Measurements from ENCODE around the gene COQ2. TPM values are rescaled to one million over a fixed set of nuclear protein-coding genes. Genes with fewer than 3 reads are reported as not detected.
"Not testable (repeated sequence)": the region's sequence is repeated elsewhere in the genome, so short reads cannot be mapped to it uniquely, and the experiment has no call there.

COQ2 gene
- total and polyA plus RNA-seq, 5 donors, result 12.1 to 17.5 (median 14.5) TPM

- H3K4me1 ChIP-seq (ENCODE audit: control insufficient read depth, insufficient read depth, low read length), result no peaks in the 10 kb centered on the region
- 91% methylated on average over 5 of the region's 5 CpGs for WGBS
- intact Hi-C loops (cut with DNase I), result no loop called here
- DNase-seq, result no peak
- no peaks in the 10 kb centered on the region for H3K9me3 ChIP-seq (ENCODE audit: control insufficient read depth, low read length)
- ATAC-seq, result peak; percentile 22 to 48
- H3K27ac ChIP-seq (ENCODE audit: low read length), result no peak overlapping the region
- no peak overlapping the region for H3K4me3 ChIP-seq (ENCODE audit: low read length)
- H3K27me3 ChIP-seq (ENCODE audit: control insufficient read depth, insufficient read depth), result no peaks in the 10 kb centered on the region
Measured at GRCh38 chr4:83248486-83248885, 36.1 kb downstream of the COQ2 start.

- H3K4me3 ChIP-seq (ENCODE audit: low read length), result no peak overlapping the region
- DNase-seq (no peak), ATAC-seq (peak; percentile 20 to 33)
- no peaks in the 10 kb centered on the region for H3K9me3 ChIP-seq (ENCODE audit: control insufficient read depth, low read length)
- WGBS, result 92% methylated on average over 12 of the region's 12 CpGs
- H3K4me1 ChIP-seq (ENCODE audit: control insufficient read depth, insufficient read depth, low read length), result no peaks in the 10 kb centered on the region
- intact Hi-C loops (cut with DNase I), result no loop called here
- H3K27me3 ChIP-seq (ENCODE audit: control insufficient read depth, insufficient read depth), result no peaks in the 10 kb centered on the region
- H3K27ac ChIP-seq (ENCODE audit: low read length), result no peak overlapping the region
Measured at GRCh38 chr4:83247415-83248357, 36.9 kb downstream of the COQ2 start.

GRCh38 chr4:83241132-83241531, 43.5 kb downstream of the COQ2 start:
- no peaks in the 10 kb centered on the region for H3K27me3 ChIP-seq (ENCODE audit: control insufficient read depth, insufficient read depth)
- intact Hi-C loops (cut with DNase I), result no loop called here
- H3K4me3 ChIP-seq (ENCODE audit: low read length), result no peak overlapping the region
- no peak for ATAC-seq
- H3K4me1 ChIP-seq (ENCODE audit: control insufficient read depth, insufficient read depth, low read length), result no peaks in the 10 kb centered on the region
- no peak overlapping the region for H3K27ac ChIP-seq (ENCODE audit: low read length)
- DNase-seq, result no peak
- H3K9me3 ChIP-seq (ENCODE audit: control insufficient read depth, low read length), result no peaks in the 10 kb centered on the region
- WGBS, result 90% methylated on average over 1 of the region's 1 CpG

GRCh38 chr4:83240379-83240875, 44.2 kb downstream of the COQ2 start:
- H3K27ac ChIP-seq (ENCODE audit: low read length), result no peak overlapping the region
- ATAC-seq (no peak), DNase-seq (no peak)
- no peaks in the 10 kb centered on the region for H3K4me1 ChIP-seq (ENCODE audit: control insufficient read depth, insufficient read depth, low read length)
- no peaks in the 10 kb centered on the region for H3K9me3 ChIP-seq (ENCODE audit: control insufficient read depth, low read length)
- intact Hi-C loops (cut with DNase I), result no loop called here
- no peaks in the 10 kb centered on the region for H3K27me3 ChIP-seq (ENCODE audit: control insufficient read depth, insufficient read depth)
- H3K4me3 ChIP-seq (ENCODE audit: low read length), result no peak overlapping the region
- 79% methylated on average over 4 of the region's 4 CpGs for WGBS

- DNase-seq (no peak), ATAC-seq (no peak)
- no peaks in the 10 kb centered on the region for H3K27me3 ChIP-seq (ENCODE audit: control insufficient read depth, insufficient read depth)
- no peak overlapping the region for H3K4me3 ChIP-seq (ENCODE audit: low read length)
- intact Hi-C loops (cut with DNase I), result no loop called here
- WGBS, result 78% methylated on average over 4 of the region's 4 CpGs
- H3K9me3 ChIP-seq (ENCODE audit: control insufficient read depth, low read length), result no peaks in the 10 kb centered on the region
- no peak overlapping the region for H3K27ac ChIP-seq (ENCODE audit: low read length)
- H3K4me1 ChIP-seq (ENCODE audit: control insufficient read depth, insufficient read depth, low read length), result no peaks in the 10 kb centered on the region
Measured at GRCh38 chr4:83238393-83239248, 46.0 kb downstream of the COQ2 start.

GRCh38 chr4:83237591-83237990, 47.0 kb downstream of the COQ2 start:
- no peaks in the 10 kb centered on the region for H3K9me3 ChIP-seq (ENCODE audit: control insufficient read depth, low read length)
- no peak overlapping the region for H3K4me3 ChIP-seq (ENCODE audit: low read length)
- ATAC-seq, result no peak
- H3K27me3 ChIP-seq (ENCODE audit: control insufficient read depth, insufficient read depth), result no peaks in the 10 kb centered on the region
- H3K4me1 ChIP-seq (ENCODE audit: control insufficient read depth, insufficient read depth, low read length), result no peaks in the 10 kb centered on the region
- H3K27ac ChIP-seq (ENCODE audit: low read length), result no peak overlapping the region
- intact Hi-C loops (cut with DNase I), result no loop called here
- DNase-seq, result no peak
- 87% methylated on average over 2 of the region's 2 CpGs for WGBS

GRCh38 chr4:83235645-83236133, 48.9 kb downstream of the COQ2 start:
- H3K4me1 ChIP-seq (ENCODE audit: control insufficient read depth, insufficient read depth, low read length); intact Hi-C loops (cut with DNase I); H3K27me3 ChIP-seq (ENCODE audit: control insufficient read depth, insufficient read depth); ATAC-seq; H3K4me3 ChIP-seq (ENCODE audit: low read length); DNase-seq; H3K9me3 ChIP-seq (ENCODE audit: control insufficient read depth, low read length); H3K27ac ChIP-seq (ENCODE audit: low read length): not testable (repeated sequence)
- WGBS, result 93% methylated on average over 3 of the region's 3 CpGs

GRCh38 chr4:83234902-83235644, 49.5 kb downstream of the COQ2 start:
- 87% methylated on average over 4 of the region's 4 CpGs for WGBS
- intact Hi-C loops (cut with DNase I), result no loop called here
- no peaks in the 10 kb centered on the region for H3K4me1 ChIP-seq (ENCODE audit: control insufficient read depth, insufficient read depth, low read length)
- no peaks in the 10 kb centered on the region for H3K9me3 ChIP-seq (ENCODE audit: control insufficient read depth, low read length)
- no peak overlapping the region for H3K27ac ChIP-seq (ENCODE audit: low read length)
- ATAC-seq (no peak), DNase-seq (no peak)
- no peaks in the 10 kb centered on the region for H3K27me3 ChIP-seq (ENCODE audit: control insufficient read depth, insufficient read depth)
- H3K4me3 ChIP-seq (ENCODE audit: low read length), result no peak overlapping the region

GRCh38 chr4:83234387-83234786, 50.2 kb downstream of the COQ2 start:
- WGBS, result 84% methylated on average over 3 of the region's 3 CpGs
- H3K9me3 ChIP-seq (ENCODE audit: control insufficient read depth, low read length); ATAC-seq; H3K27me3 ChIP-seq (ENCODE audit: control insufficient read depth, insufficient read depth); H3K27ac ChIP-seq (ENCODE audit: low read length); H3K4me3 ChIP-seq (ENCODE audit: low read length); H3K4me1 ChIP-seq (ENCODE audit: control insufficient read depth, insufficient read depth, low read length); intact Hi-C loops (cut with DNase I); DNase-seq: not testable (repeated sequence)

- no peaks in the 10 kb centered on the region for H3K4me1 ChIP-seq (ENCODE audit: control insufficient read depth, insufficient read depth, low read length)
- no peak overlapping the region for H3K27ac ChIP-seq (ENCODE audit: low read length)
- no peak for ATAC-seq
- 84% methylated on average over 1 of the region's 1 CpG for WGBS
- no peaks in the 10 kb centered on the region for H3K9me3 ChIP-seq (ENCODE audit: control insufficient read depth, low read length)
- no peak for DNase-seq
- intact Hi-C loops (cut with DNase I), result no loop called here
- no peaks in the 10 kb centered on the region for H3K27me3 ChIP-seq (ENCODE audit: control insufficient read depth, insufficient read depth)
- no peak overlapping the region for H3K4me3 ChIP-seq (ENCODE audit: low read length)
Measured at GRCh38 chr4:83232082-83232481, 52.5 kb downstream of the COQ2 start.

Data from right cardiac atrium (tissue), 5 donors.